Endothelial cell of umbilical vein (primary cell): Measurements from ENCODE around the gene LMX1A. TPM values are rescaled to one million over a fixed set of nuclear protein-coding genes. Genes with fewer than 3 reads are reported as not detected.

Source experiments
- BruUV-seq: library from RNA; stranded (reverse); fragments of 400-500 nt; replicated peaks from 2 replicates; lab custom pipeline; 2021; lab: Mats Ljungman, UMichigan
- CTCF ChIA-PET: fragments of 300-600, 350-600 bp; sonication (Branson Sonifier 250); formaldehyde crosslinking; loops from one replicate; lab custom pipeline; 2021; ENCODE audit warnings: antibody characterized with exemption, inconsistent platforms; lab: Charles Lee
- POLR2A ChIA-PET: fragments of 300-600, 350-600 bp; sonication (Branson Sonifier 250); formaldehyde crosslinking; loops from one replicate; lab custom pipeline; 2021; ENCODE audit warnings: antibody characterized with exemption, inconsistent platforms; lab: Charles Lee
- DNase-seq: peaks from one replicate; pipeline ENCODE4 v3.0.0-alpha.2; 2011; ENCODE audit warnings: low read depth, low spot score
- FAIRE-seq: peaks from 2 replicates; lab custom pipeline; 2011; peaks lifted over from hg19 to GRCh38; lab: Jason Lieb, UNC
- H2AFZ ChIP-seq: 2 replicates; pipeline ENCODE4 v1.6.0; 2012; ENCODE audit warnings: low read depth, low read length, control low read depth, inconsistent platforms
- H3K27ac ChIP-seq: 2 replicates; pipeline ENCODE4 v1.5.1; 2011; ENCODE audit warnings: low read depth, mild to moderate bottlenecking, control low read depth, low read length, moderate library complexity; ENCODE audit not compliant: insufficient read depth
- H3K27me3 ChIP-seq, 2 experiments: 2 replicates each; pipeline versions ENCODE4 v1.6.0 to v1.6.1; 2011; ENCODE audit warnings: low read length in 2 of 2, mixed read lengths in 1 of 2; ENCODE audit not compliant: control insufficient read depth in 2 of 2, insufficient read depth in 2 of 2
- H3K36me3 ChIP-seq, 2 experiments: 2 replicates in 1 of 2; 3 replicates in 1 of 2; pipeline ENCODE4 v1.5.1; 2011; ENCODE audit warnings: low read length in 2 of 2, mild to moderate bottlenecking in 1 of 2, moderate library complexity in 1 of 2; ENCODE audit not compliant: control insufficient read depth in 2 of 2, insufficient read depth in 2 of 2; ENCODE audit errors: extremely low read depth in 1 of 2
- H3K4me1 ChIP-seq: 3 replicates; pipeline ENCODE4 v1.5.1; 2011; ENCODE audit warnings: mild to moderate bottlenecking, low read length; ENCODE audit not compliant: control insufficient read depth, insufficient read depth; ENCODE audit errors: extremely low read depth
- H3K4me2 ChIP-seq: 2 replicates; pipeline ENCODE4 v1.6.1; 2011; ENCODE audit warnings: low read length, control low read depth, mixed read lengths; ENCODE audit not compliant: insufficient read depth
- H3K4me3 ChIP-seq, 3 experiments: fragments of 200-600 bp in 1 of 3; sonication (generic), shearing (Covaris generic) in 1 of 3; replicated peaks in 1 of 3; 2 replicates each; pipeline ENCODE4 v1.5.1; 2011 to 2016; ENCODE audit warnings: control low read depth in 3 of 3, low read length in 3 of 3, mild to moderate bottlenecking in 2 of 3, inconsistent platforms in 1 of 3, low read depth in 1 of 3, moderate library complexity in 1 of 3; ENCODE audit not compliant: insufficient read depth in 1 of 3
- H3K79me2 ChIP-seq: 2 replicates; pipeline ENCODE4 v1.6.0; 2012; ENCODE audit warnings: low read length, inconsistent platforms; ENCODE audit not compliant: control insufficient read depth, insufficient read depth
- H3K9ac ChIP-seq: replicated peaks from 2 replicates; pipeline ENCODE3; 2011; ENCODE audit warnings: low read length, control low read depth; ENCODE audit not compliant: insufficient read depth; ENCODE audit errors: extremely low read depth
- H3K9me1 ChIP-seq: replicated peaks from 3 replicates; pipeline ENCODE4 v1.6.0; 2011; ENCODE audit warnings: mild to moderate bottlenecking, low read length; ENCODE audit not compliant: control insufficient read depth, insufficient read depth; ENCODE audit errors: extremely low read depth
- H3K9me3 ChIP-seq: replicated peaks from 2 replicates; pipeline ENCODE4 v1.5.1; 2012; ENCODE audit warnings: low read length, inconsistent platforms; ENCODE audit not compliant: control insufficient read depth, insufficient read depth
- H4K20me1 ChIP-seq: replicated peaks from 2 replicates; pipeline ENCODE3; 2011; ENCODE audit warnings: mild to moderate bottlenecking, low read length; ENCODE audit not compliant: control insufficient read depth, insufficient read depth; ENCODE audit errors: extremely low read depth
- EZH2 ChIP-seq: IDR thresholded peaks from 2 replicates; pipeline ENCODE4 v1.6.1; 2012; ENCODE audit warnings: borderline replicate concordance, low read depth, mild to moderate bottlenecking, moderate library complexity, low read length, inconsistent platforms; ENCODE audit not compliant: severe bottlenecking
- FOS ChIP-seq: IDR thresholded peaks from 2 replicates; pipeline ENCODE4 v1.6.1; 2011; ENCODE audit warnings: mild to moderate bottlenecking, low read length, moderate library complexity, borderline replicate concordance; ENCODE audit not compliant: insufficient read depth
- JUN ChIP-seq: IDR thresholded peaks from 2 replicates; pipeline ENCODE4 v1.6.1; 2011; ENCODE audit warnings: borderline replicate concordance, low read depth; ENCODE audit not compliant: insufficient read length, insufficient read depth
- MAX ChIP-seq: IDR thresholded peaks from 2 replicates; pipeline ENCODE4 v1.6.1; 2011; ENCODE audit not compliant: insufficient read depth, insufficient read length
- MYC ChIP-seq: IDR thresholded peaks from one replicate; pipeline ENCODE4 v1.6.1; 2011; ENCODE audit warnings: mild to moderate bottlenecking, low read depth, low read length
- dilution Hi-C: fragments of 300-500 bp; cut with MboI; formaldehyde crosslinking; loops from one replicate; pipeline ENCODE4 v1.15.0; 2019; ENCODE audit warnings: low sequenced_read_pairs; ENCODE audit not compliant: extremely low pct_ligation_motif_present
- intact Hi-C: fragments of 100-400 bp; cut with micrococcal nuclease; formaldehyde crosslinking; loops from one replicate; pipeline ENCODE4 v1.10.0; 2022
- polyA plus RNA-seq, 4 experiments: library from polyadenylated mRNA; depleted of rRNA in 3 of 4; stranded (reverse) in 3 of 4; unstranded in 1 of 4; fragments of >200 nt; gene quantifications; 2 replicates each; pipeline versions ENCODE4 v1.2.1 to v1.2.3, GENCODE V29; 2011 to 2012; ENCODE audit warnings: missing spikeins in 1 of 4
- total RNA-seq: library from RNA; stranded (reverse); gene quantifications from 2 replicates; pipeline ENCODE4 v1.2.3, GENCODE V29; 2021
- TF ChIP-seq, protein P1 (sequence below), 2 donors: IDR thresholded peaks; 1 replicate in 1 of 2; 2 replicates in 1 of 2; pipeline ENCODE4 v1.5.1; 2011; ENCODE audit warnings: low read length in 2 of 2, mild to moderate bottlenecking in 2 of 2, moderate library complexity in 2 of 2, control low read depth in 1 of 2, inconsistent platforms in 1 of 2, low read depth in 1 of 2; ENCODE audit not compliant: insufficient read depth in 1 of 2; ENCODE audit errors: extremely low read depth in 1 of 2

Gene LMX1A
- total and polyA plus RNA-seq, 2 donors (not counting 3 experiments of a cell fraction or from before 2014, with no cell fraction given), result not detected

GRCh38 chr1:165281207-165281901 lies 75.2 kb downstream of the LMX1A start:
- CTCF ChIA-PET, result no interaction called here
- FAIRE-seq (no peak), DNase-seq (no peak)
- no peaks in the 10 kb centered on the region for H3K79me2 ChIP-seq
- H3K9ac ChIP-seq, result no peak overlapping the region
- H3K27me3 ChIP-seq, result no peaks in the 10 kb centered on the region
- no peak overlapping the region for H3K4me3 ChIP-seq
- H3K27ac ChIP-seq, result no peak overlapping the region
- H3K4me2 ChIP-seq, result no peak overlapping the region
- no peak overlapping the region for H2AFZ ChIP-seq
- intact Hi-C loops (no loop called here), dilution Hi-C loops (no loop called here)
- no peaks in the 10 kb centered on the region for H3K36me3 ChIP-seq
- no peaks in the 10 kb centered on the region for H3K4me1 ChIP-seq
- H4K20me1 ChIP-seq, result no peaks in the 10 kb centered on the region
- POLR2A ChIA-PET, result no interaction called here
- BruUV-seq, result no TSS peak
- TF ChIP-seq, protein P1, sequence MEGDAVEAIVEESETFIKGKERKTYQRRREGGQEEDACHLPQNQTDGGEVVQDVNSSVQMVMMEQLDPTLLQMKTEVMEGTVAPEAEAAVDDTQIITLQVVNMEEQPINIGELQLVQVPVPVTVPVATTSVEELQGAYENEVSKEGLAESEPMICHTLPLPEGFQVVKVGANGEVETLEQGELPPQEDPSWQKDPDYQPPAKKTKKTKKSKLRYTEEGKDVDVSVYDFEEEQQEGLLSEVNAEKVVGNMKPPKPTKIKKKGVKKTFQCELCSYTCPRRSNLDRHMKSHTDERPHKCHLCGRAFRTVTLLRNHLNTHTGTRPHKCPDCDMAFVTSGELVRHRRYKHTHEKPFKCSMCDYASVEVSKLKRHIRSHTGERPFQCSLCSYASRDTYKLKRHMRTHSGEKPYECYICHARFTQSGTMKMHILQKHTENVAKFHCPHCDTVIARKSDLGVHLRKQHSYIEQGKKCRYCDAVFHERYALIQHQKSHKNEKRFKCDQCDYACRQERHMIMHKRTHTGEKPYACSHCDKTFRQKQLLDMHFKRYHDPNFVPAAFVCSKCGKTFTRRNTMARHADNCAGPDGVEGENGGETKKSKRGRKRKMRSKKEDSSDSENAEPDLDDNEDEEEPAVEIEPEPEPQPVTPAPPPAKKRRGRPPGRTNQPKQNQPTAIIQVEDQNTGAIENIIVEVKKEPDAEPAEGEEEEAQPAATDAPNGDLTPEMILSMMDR (IDR thresholded peaks at IDR 0.05; ENCODE audit: extremely low read depth in 1 of 2, insufficient read depth in 1 of 2, low read depth in 1 of 2, low read length in 2 of 2), result no peak
- TF ChIP-seq MYC (no peak), EZH2 (no peak), JUN (no peak), FOS (no peak), MAX (no peak)
- no peaks in the 10 kb centered on the region for H3K9me1 ChIP-seq
- H3K9me3 ChIP-seq, result no peaks in the 10 kb centered on the region
